Ovary (tissue), 9 donors: ENCODE results near the gene AGPAT4. TPM values are rescaled to one million over a fixed set of nuclear protein-coding genes. Genes with fewer than 3 reads are reported as not detected.

Source experiments
- DNase-seq, 5 donors: peaks; one replicate each; pipeline ENCODE4 v3.0.0-alpha.2; 2019 to 2020
- H3K27ac ChIP-seq, 2 donors: fragments of 200-600 bp; one replicate each; pipeline versions ENCODE4 v1.5.1 to v1.8.0; 2019 to 2022
- H3K27me3 ChIP-seq: fragments of 200-600 bp; one replicate; pipeline ENCODE4 v1.8.0; 2022
- H3K36me3 ChIP-seq: fragments of 200-600 bp; sonication (generic); one replicate; pipeline ENCODE4 v1.5.1; 2019
- H3K4me1 ChIP-seq: one replicate; pipeline ENCODE4 v1.8.1; 2013; ENCODE audit warnings: mild to moderate bottlenecking, moderate library complexity; ENCODE audit not compliant: insufficient read depth
- H3K4me3 ChIP-seq: fragments of 200-600 bp; sonication (generic); one replicate; pipeline ENCODE4 v1.5.1; 2017
- H3K9me3 ChIP-seq, 2 donors: fragments of 200-600 bp in 1 of 2; sonication (generic) in 1 of 2; one replicate each; pipeline versions ENCODE4 v1.5.1 to v1.8.1; 2013 to 2019; ENCODE audit warnings: mild to moderate bottlenecking in 1 of 2, moderate library complexity in 1 of 2
- EP300 ChIP-seq: sonication (generic); formaldehyde crosslinking; IDR thresholded peaks from one replicate; pipeline ENCODE4 v1.6.1; 2017; ENCODE audit warnings: antibody characterized with exemption
- POLR2A ChIP-seq: fragments of 450-650 bp; IDR thresholded peaks from one replicate; pipeline ENCODE4 v1.6.1; 2017; ENCODE audit warnings: antibody characterized with exemption, mild to moderate bottlenecking, moderate library complexity
- WGBS, 3 donors: extraction: QIAGEN DNeasy Blood & Tissue Kit in 1 of 3; methylation state at CpG; one replicate each; pipeline versions ENCODE4 v1.1.5 to v1.1.7; 2013 to 2017; 5-methylcytosine and 5-hydroxymethylcytosine counted together
- intact Hi-C, 4 donors: fragments of 100-400 bp; cut with DNase I; formaldehyde crosslinking; loops; one replicate each; pipeline versions ENCODE4 v1.11.0 to v1.15.1; 2022 to 2023
- polyA plus RNA-seq, 2 donors: library from polyadenylated mRNA; stranded (reverse); fragments of 200-250 nt in 1 of 2; fragments of 350-450 nt in 1 of 2; fragmentation: Illumina TruSeq in 1 of 2; extraction: RNeasy Lipid Tissue Mini Kit (QIAGEN cat#74804) in 1 of 2; gene quantifications; one replicate each; pipeline ENCODE4 v1.2.3, GENCODE V29; 2013 to 2014
- total RNA-seq, 7 donors: library from RNA; depleted of rRNA in 2 of 7; stranded (reverse); fragments of >200 nt in 2 of 7; fragmentation: NEBNext Ultra II Directional in 3 of 7; extraction: Animal tissue kit (Norgen Biotek cat#: 25700) in 3 of 7; gene quantifications; one replicate each; pipeline versions ENCODE4 v1.1.0 to v1.2.4, GENCODE V29; 2016 to 2023
- TF ChIP-seq, protein P1 (sequence below), 3 donors: fragments of 450-650 bp in 2 of 3; fragments of 200-600 bp in 1 of 3; IDR thresholded peaks; one replicate each; pipeline versions ENCODE4 v1.5.1 to v1.8.0; 2016 to 2022; ENCODE audit warnings: antibody characterized with exemption in 3 of 3, mild to moderate bottlenecking in 1 of 3
- donor health status: DM: no; HTN: no; CAD: no; lungs with moderate emphysema.
- donor health status: DM: no; HTN: no; CAD: no.
- donor health status: Bipolar disorder and iron deficiency.
- donor health status: DM: yes; HTN: yes; CAD: no.
- donor health status: DM: no; HTN: no; CAD: no.
- donor health status: DM: yes; HTN: yes; CAD: no.

Gene AGPAT4
- total and polyA plus RNA-seq, 9 donors: 4.4 to 13.7 (median 8.9) TPM

DNA sequence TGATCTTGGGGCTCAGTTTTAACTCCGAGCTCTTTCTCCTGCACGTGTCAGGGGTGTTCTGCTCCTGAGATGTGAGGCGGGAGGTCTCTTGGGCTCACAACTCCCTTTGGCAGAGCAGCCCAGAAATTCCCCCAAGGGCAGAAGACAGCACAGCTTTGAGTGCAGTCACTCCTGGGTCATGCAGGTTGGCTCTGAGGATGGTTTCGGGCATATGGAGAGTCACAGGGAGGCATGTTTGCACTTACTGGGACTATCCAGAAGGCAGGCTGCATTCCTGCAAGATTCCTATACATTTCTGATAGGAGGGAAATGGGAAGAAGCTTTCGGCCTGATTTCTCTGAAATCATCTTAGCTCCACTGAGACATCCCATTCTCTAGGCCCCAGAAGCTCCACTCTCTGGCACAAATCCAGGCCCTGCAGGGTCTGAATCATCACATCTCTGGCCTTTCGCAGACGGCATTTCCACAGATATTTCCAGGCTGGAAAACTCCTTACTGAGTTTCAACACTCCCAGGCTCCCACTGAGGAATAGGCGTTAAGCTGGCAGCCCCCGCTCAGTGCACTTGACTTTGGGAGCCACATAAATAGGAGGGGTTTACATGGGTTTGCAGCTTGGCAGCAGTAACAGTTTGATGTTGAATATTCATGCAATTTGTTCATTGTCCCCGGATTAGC, 39.7 kb downstream of the AGPAT4 start:
- Histone ChIP-seq H3K4me3 (no peak overlapping the region), H3K27ac (no peak overlapping the region), H3K9me3 (no peaks in the 10 kb centered on the region), H3K27me3 (no peaks in the 10 kb centered on the region), H3K4me1 (peaks cover 14% of the 10 kb centered on the region), H3K36me3 (no peaks in the 10 kb centered on the region)
- WGBS, 3 donors: 53 to 71% (median 54%) methylated on average over 10 of the region's 10 CpGs
- intact Hi-C loops: no loop called here
- DNase-seq: peak; percentile 78 to 89 (median 85)
- no peak for TF ChIP-seq POLR2A

DNA sequence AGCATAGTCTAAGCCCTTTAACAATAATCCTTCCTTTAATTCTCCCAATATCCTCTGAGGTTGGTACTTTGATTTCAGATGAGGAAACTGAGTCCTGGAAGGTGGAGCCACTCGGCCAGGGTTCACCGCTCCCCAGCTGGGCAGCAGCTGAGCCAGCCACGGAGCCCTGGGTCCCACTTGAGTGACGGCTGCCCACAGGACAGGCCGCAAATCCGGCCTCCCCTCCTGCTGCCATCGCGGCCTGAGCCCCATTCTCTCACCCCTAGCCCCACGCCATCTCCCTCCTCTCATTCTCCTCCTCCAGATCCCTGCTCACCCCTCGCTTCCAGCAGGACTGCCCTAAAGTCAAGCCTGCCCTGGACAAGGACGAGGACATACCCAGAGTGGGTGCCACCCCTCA, 41.4 kb downstream of the AGPAT4 start:
- no peaks in the 10 kb centered on the region for H3K36me3 ChIP-seq
- 88 to 93% (median 92%) methylated on average over 11 of the region's 11 CpGs for WGBS, 3 donors
- H3K4me3 ChIP-seq: no peak overlapping the region
- DNase-seq: no peak
- peaks cover 16% of the 10 kb centered on the region for H3K4me1 ChIP-seq
- H3K9me3 ChIP-seq: no peaks in the 10 kb centered on the region
- no peaks in the 10 kb centered on the region for H3K27me3 ChIP-seq
- intact Hi-C loops: no loop called here
- TF ChIP-seq EP300: no peak
- TF ChIP-seq POLR2A: no peak
- TF ChIP-seq, protein P1, sequence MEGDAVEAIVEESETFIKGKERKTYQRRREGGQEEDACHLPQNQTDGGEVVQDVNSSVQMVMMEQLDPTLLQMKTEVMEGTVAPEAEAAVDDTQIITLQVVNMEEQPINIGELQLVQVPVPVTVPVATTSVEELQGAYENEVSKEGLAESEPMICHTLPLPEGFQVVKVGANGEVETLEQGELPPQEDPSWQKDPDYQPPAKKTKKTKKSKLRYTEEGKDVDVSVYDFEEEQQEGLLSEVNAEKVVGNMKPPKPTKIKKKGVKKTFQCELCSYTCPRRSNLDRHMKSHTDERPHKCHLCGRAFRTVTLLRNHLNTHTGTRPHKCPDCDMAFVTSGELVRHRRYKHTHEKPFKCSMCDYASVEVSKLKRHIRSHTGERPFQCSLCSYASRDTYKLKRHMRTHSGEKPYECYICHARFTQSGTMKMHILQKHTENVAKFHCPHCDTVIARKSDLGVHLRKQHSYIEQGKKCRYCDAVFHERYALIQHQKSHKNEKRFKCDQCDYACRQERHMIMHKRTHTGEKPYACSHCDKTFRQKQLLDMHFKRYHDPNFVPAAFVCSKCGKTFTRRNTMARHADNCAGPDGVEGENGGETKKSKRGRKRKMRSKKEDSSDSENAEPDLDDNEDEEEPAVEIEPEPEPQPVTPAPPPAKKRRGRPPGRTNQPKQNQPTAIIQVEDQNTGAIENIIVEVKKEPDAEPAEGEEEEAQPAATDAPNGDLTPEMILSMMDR (IDR thresholded peaks at IDR 0.05): no peak
- H3K27ac ChIP-seq: no peak overlapping the region

- H3K9me3 ChIP-seq: no peaks in the 10 kb centered on the region
- TF ChIP-seq POLR2A (no peak), EP300 (no peak)
- TF ChIP-seq, protein P1 (IDR thresholded peaks at IDR 0.05): no peak
- H3K36me3 ChIP-seq: no peaks in the 10 kb centered on the region
- H3K4me1 ChIP-seq: peaks cover 20% of the 10 kb centered on the region
- WGBS, 3 donors: 53 to 69% (median 59%) methylated on average over 9 of the region's 9 CpGs
- H3K4me3 ChIP-seq: no peak overlapping the region
- intact Hi-C loops: no loop called here
- no peak overlapping the region for H3K27ac ChIP-seq
- no peaks in the 10 kb centered on the region for H3K27me3 ChIP-seq
- no peak for DNase-seq
Observed at GRCh38 chr6:161232010-161232409, 41.9 kb downstream of the AGPAT4 start.

GRCh38 chr6:161230339-161230738, 43.5 kb downstream of the AGPAT4 start:
- Histone ChIP-seq H3K27ac (no peak overlapping the region), H3K9me3 (no peaks in the 10 kb centered on the region), H3K27me3 (no peaks in the 10 kb centered on the region), H3K4me3 (no peak overlapping the region), H3K4me1 (peaks cover 19% of the 10 kb centered on the region), H3K36me3 (no peaks in the 10 kb centered on the region)
- 93 to 99% (median 98%) methylated on average over 2 of the region's 2 CpGs for WGBS, 3 donors
- DNase-seq: no peak
- intact Hi-C loops: no loop called here
- TF ChIP-seq, protein P1 (IDR thresholded peaks at IDR 0.05): no peak
- no peak for TF ChIP-seq POLR2A
- TF ChIP-seq EP300: no peak

- Histone ChIP-seq H3K27me3 (no peaks in the 10 kb centered on the region), H3K36me3 (no peaks in the 10 kb centered on the region), H3K27ac (peak overlapping the region in 1 of 2 donors; percentile 68), H3K9me3 (no peaks in the 10 kb centered on the region), H3K4me3 (no peak overlapping the region), H3K4me1 (peaks cover 19% of the 10 kb centered on the region)
- intact Hi-C loops: no loop called here
- no peak for DNase-seq
- 20 to 27% (median 22%) methylated on average over 7 of the region's 7 CpGs for WGBS, 3 donors
- TF ChIP-seq POLR2A: no peak
- TF ChIP-seq, protein P1 (IDR thresholded peaks at IDR 0.05): no peak
- TF ChIP-seq EP300: no peak
Observed at GRCh38 chr6:161228921-161229591, 44.8 kb downstream of the AGPAT4 start.
